Activated T-helper 1 cell treated with Interleukin-2 at 50 U/mL for 16 hours (primary cell): ENCODE data around the gene URB1.
"Not testable (repeated sequence)": the region's sequence is repeated elsewhere in the genome, so short reads cannot be mapped to it uniquely, and the experiment has no call there.

Experiments
- DNase-seq: peaks from one replicate; pipeline ENCODE4 v3.0.0-alpha.2; 2020; ENCODE audit warnings: low read depth

URB1 gene

GRCh38 chr21:32392880-32393676 is at the start of gene URB1:
TSS of gene URB1 (minus strand) at chr21:32393012. CDS start at chr21:32392910, 102 bp downstream.
- peak; percentile 91 for DNase-seq

- no peak for DNase-seq
Observed at GRCh38 chr21:32437729-32438128, 44.9 kb upstream of the URB1 start.

GRCh38 chr21:32432982-32433660 is 40.3 kb upstream of the URB1 start:
- not testable (repeated sequence) for DNase-seq

GRCh38 chr21:32427958-32428623 is 35.3 kb upstream of the URB1 start:
- no peak for DNase-seq

GRCh38 chr21:32426592-32427051 is 33.8 kb upstream of the URB1 start:
- DNase-seq: no peak

GRCh38 chr21:32426066-32426465 is 33.3 kb upstream of the URB1 start:
- no peak for DNase-seq

- no peak for DNase-seq
Observed at GRCh38 chr21:32425628-32426027, 32.8 kb upstream of the URB1 start.

GRCh38 chr21:32424674-32425073 is 31.9 kb upstream of the URB1 start:
- no peak for DNase-seq

GRCh38 chr21:32424191-32424535 is 31.4 kb upstream of the URB1 start:
- DNase-seq: no peak

GRCh38 chr21:32423320-32424190 is 30.7 kb upstream of the URB1 start:
- DNase-seq: no peak

GRCh38 chr21:32422064-32422463 is 29.3 kb upstream of the URB1 start:
- DNase-seq: no peak

GRCh38 chr21:32418146-32418545 is 25.3 kb upstream of the URB1 start:
- no peak for DNase-seq

- no peak for DNase-seq
Observed at GRCh38 chr21:32415451-32416398, 22.9 kb upstream of the URB1 start.

GRCh38 chr21:32414579-32415358 is 22.0 kb upstream of the URB1 start:
- no peak for DNase-seq

- no peak for DNase-seq
Observed at GRCh38 chr21:32413697-32414578, 21.1 kb upstream of the URB1 start.

- DNase-seq: no peak
Observed at GRCh38 chr21:32413015-32413504, 20.2 kb upstream of the URB1 start.

- peak; percentile 66 for DNase-seq
Observed at GRCh38 chr21:32412162-32413014, 19.6 kb upstream of the URB1 start, which contains the start of gene EVA1C. TSS of gene EVA1C (plus strand) at chr21:32412706. CDS start at chr21:32412854, 148 bp downstream.
